Hepatocyte (in vitro differentiated cells): Measurements from ENCODE around the gene MSI2.
A peak's percentile ranks its signal among the peaks of the same experiment; 100 is the strongest.

Source experiments
- CTCF ChIP-seq: fragments of 200-600 bp; sonication (generic); IDR thresholded peaks from 2 replicates; pipeline ENCODE4 v1.5.1; 2016; ENCODE audit warnings: antibody characterized with exemption, mild to moderate bottlenecking; ENCODE audit not compliant: poor library complexity
- EZH2 ChIP-seq: fragments of 200-600 bp; sonication (generic); IDR thresholded peaks from 2 replicates; pipeline ENCODE4 v1.6.1; 2016; ENCODE audit warnings: antibody characterized with exemption, mild to moderate bottlenecking, borderline replicate concordance
- EZH2phosphoT487 ChIP-seq: fragments of 200-600 bp; sonication (generic); IDR thresholded peaks from one replicate; pipeline ENCODE4 v1.6.1; 2018; ENCODE audit warnings: antibody characterized with exemption, mild to moderate bottlenecking, low read depth, moderate library complexity; ENCODE audit not compliant: unreplicated experiment, severe bottlenecking

- TF ChIP-seq CTCF (peak; percentile 97), EZH2 (no peak), EZH2phosphoT487 (no peak)
These were observed 13.1 kb upstream of the MSI2 start for GRCh38 chr17:57243171-57243622.
